Measurements from ENCODE around the gene OVOL3.
"Not testable (repeated sequence)": the region's sequence is repeated elsewhere in the genome, so short reads cannot be mapped to it uniquely, and the experiment has no call there.

The OVOL3 gene

DNA sequence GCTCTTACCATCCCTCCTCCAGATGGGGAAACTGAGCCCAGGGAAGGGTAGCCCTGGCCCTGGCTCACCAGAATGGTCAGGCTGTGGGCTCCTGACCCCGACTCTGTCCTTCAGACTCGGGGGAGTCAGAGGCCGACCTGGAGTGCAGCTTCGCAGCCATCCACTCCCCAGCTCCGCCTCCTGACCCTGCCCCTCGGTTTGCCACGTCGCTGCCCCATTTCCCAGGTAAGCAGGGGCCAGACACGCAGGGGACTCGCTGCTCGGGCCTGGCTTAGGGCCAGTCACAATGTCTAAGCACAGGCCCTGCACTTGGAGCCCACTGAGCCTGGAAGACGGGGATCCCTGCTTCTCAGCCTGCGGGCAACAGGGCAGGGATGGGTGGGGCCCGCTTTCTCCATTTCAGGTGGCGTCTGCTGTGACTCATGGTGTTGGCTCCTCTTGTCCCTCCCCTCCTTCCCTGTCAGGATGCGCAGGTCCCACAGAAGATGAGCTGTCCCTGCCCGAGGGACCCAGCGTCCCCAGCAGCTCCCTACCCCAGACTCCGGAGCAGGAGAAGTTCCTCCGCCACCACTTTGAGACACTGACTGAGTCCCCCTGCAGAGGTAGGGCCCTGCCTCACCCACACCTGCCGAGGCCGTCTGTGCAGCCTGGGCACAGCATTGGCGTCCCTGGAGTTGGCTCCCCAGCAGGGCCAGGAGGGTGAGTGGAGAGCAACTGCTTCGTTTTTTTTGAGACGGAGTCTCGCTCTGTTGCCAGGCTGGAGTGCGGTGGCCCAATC lies 9.2 kb upstream of the OVOL3 start:
- DNase-seq, result no peak

- no peak for DNase-seq
These were observed 7.8 kb upstream of the OVOL3 start for GRCh38 chr19:36103040-36103626.

DNA sequence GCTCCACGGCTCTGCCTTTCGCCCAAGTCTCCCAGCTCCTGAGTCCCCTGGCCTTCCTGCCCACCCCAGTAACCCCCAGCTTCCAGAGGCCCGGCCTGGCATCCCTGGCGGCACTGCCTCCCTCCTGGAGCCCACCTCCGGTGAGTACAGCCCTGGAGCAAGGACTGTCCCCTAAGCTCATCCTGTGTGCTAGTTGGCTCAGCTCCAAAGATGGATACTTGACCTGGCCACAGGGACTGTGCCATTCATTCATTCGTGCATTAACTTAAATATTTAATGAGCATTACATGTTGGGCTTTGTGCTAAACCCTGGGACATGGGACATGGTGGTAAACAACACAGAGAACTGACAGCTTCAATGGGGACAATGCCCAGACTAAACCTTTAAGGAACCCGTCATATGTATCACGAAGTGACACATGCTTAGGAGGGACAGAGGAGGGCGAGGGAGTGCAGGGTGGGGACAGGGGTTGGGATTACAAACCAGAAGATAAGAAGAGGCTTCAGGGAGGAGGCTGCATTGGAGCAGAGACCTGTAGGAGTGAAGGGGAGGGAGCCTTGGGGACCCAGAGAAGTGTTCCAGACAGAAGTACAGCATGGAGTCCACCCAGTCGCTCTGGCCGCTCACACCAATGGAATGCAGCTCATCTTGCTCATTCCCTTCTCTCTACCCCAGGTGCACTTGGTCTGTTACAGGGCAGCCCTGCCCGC lies 6.9 kb upstream of the OVOL3 start:
- no peak for DNase-seq

DNA sequence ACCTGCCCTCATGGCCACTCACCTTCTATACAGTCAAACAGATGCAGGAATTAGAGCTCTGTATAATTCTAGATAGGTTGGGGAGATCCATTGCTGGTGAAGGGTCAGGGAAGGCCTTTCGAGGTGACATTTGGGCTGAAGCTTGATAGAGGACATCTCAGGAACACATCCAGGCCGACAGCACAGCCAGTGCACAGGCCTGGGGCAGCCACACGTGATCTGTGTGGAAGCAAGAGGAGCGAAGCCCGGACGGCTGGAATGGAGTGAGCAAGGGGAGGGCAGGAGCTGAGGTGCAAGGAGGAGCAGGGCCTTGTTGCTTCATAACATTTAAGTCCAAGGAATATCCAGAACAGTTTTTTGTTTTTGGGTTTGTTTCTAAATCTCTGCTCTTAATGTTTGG lies 4.5 kb upstream of the OVOL3 start:
- no peak for DNase-seq

- no peak for DNase-seq
These were observed 4.0 kb upstream of the OVOL3 start for GRCh38 chr19:36106991-36107390.

DNA sequence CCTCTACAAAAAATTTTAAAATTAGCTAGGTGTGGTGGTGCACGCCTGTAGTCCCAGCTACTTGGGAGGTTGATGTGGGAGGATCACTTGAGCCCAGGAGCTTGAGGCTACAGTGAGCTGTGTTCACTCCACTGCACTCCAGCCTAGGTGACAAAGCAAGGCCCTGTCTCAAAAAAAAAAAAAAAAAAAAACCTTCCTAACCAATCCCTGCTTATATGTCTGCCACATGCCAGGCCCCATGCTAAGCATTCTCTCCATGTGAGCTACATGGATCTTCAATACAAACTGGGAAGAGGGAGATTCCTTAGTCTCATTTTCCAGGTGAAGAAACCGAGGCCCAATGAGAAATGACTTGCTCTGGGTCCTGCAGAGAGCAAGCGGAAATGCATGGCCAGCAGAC lies 2.3 kb upstream of the OVOL3 start:
- DNase-seq, result no peak

- no peak for DNase-seq
These were observed 227 bp downstream of the OVOL3 start for GRCh38 chr19:36111200-36111539.

GRCh38 chr19:36112678-36113077 lies 1.7 kb downstream of the OVOL3 start:
- no peak for DNase-seq

GRCh38 chr19:36113425-36113824 lies 2.5 kb downstream of the OVOL3 start:
- DNase-seq, result no peak

GRCh38 chr19:36113894-36114720 lies 3.2 kb downstream of the OVOL3 start:
- no peak for DNase-seq

GRCh38 chr19:36114721-36115452 lies 3.9 kb downstream of the OVOL3 start, which contains the start of gene POLR2I:
Gene POLR2I, minus strand, starts transcription at chr19:36114875. Its CDS starts 19 bp downstream, at chr19:36114856.
- peak; percentile 98 for DNase-seq

GRCh38 chr19:36115453-36116343 lies 4.8 kb downstream of the OVOL3 start, which contains the start of gene TBCB:
Gene TBCB, plus strand, starts transcription at chr19:36115468. Its CDS starts 93 bp downstream, at chr19:36115561.
- DNase-seq, result no peak

DNA sequence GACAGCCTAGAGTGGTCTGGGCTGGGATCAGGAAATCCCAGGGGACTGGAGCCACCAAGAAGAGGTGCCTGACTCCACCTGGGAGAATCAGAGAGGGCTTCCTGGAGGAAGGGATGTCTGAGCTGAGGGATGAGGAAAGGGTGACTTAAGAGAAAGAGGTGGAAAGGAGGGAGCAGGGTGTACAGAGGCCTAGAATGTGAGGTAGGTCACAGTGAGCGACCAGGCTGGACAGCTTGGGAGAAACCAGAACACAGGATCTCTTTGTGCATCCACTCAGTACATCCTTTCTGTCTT lies 5.3 kb downstream of the OVOL3 start:
- no peak for DNase-seq

DNA sequence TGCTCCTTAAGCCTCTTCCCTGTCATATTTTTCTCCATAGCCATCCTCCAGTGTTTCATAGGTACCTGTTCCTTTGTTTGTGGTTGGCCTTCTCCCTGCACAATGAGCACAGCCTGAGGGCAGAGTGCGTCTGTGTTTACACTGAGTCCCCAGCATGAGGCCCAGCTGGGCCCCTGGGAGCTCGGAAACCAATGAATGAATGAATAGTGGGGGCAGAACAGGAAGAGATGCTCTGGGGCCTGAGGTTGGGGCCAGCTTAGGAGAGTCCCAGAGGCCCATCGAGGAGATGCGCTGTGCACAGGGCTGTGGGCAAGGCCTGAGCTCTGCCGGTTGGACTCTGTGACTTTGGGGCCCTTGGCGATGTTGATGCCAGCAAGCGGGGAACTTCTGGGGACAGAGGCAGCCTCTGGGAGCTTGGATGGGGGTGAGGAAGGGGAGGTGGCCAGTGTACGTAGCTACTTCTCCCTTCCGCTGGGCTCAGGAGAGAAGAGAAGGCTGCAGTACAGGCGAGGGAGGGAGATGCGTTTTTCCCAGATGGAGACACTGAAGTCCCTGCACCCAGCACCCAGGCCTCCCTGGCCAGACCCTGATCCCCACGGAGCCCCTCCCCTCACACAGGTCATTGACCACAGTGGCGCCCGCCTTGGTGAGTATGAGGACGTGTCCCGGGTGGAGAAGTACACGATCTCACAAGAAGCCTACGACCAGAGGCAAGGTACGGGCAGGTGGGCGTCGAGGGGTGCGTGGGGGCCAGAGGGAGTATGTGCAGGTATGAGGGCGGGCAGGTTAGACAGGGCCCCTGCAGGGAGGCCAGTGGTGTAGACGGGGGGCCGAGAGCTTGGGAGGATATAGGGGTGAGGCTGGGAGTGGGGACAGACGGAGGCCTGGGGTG lies 9.4 kb downstream of the OVOL3 start:
- no peak for DNase-seq

GRCh38 chr19:36120984-36121358 lies 10.0 kb downstream of the OVOL3 start:
- DNase-seq, result no peak

DNA sequence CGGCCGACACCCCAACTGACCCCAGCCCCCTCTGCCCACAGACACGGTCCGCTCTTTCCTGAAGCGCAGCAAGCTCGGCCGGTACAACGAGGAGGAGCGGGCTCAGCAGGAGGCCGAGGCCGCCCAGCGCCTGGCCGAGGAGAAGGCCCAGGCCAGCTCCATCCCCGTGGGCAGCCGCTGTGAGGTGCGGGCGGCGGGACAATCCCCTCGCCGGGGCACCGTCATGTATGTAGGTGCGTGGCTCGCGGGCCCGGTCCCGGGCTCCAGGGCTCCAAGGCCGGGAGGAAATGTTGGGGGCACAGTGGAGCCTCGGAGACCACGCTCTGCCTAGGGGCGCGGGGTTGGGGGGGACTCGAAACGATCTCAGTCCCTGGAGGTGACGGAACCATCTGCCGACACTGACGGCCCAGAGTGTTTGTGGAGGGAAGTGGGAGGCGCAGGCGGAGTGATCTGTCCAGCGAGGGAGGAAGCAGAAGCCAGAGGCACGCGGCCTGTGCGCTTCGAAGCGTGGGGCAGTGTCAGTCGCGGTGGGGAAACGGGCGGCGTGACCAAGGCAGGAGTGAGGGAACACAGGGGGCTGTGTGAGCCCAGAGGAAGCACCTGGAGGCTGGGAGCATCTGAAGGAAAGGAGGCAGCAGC lies 10.7 kb downstream of the OVOL3 start:
- no peak for DNase-seq

DNA sequence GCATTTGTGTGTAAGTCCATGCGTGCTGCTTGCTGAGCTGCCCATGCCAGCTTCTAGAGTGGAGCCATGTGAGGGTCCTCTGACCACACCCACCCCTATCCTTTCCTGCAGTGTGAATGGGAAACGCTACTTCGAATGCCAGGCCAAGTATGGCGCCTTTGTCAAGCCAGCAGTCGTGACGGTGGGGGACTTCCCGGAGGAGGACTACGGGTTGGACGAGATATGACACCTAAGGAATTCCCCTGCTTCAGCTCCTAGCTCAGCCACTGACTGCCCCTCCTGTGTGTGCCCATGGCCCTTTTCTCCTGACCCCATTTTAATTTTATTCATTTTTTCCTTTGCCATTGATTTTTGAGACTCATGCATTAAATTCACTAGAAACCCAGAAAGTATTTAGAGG lies 14.6 kb downstream of the OVOL3 start:
- no peak for DNase-seq

DNA sequence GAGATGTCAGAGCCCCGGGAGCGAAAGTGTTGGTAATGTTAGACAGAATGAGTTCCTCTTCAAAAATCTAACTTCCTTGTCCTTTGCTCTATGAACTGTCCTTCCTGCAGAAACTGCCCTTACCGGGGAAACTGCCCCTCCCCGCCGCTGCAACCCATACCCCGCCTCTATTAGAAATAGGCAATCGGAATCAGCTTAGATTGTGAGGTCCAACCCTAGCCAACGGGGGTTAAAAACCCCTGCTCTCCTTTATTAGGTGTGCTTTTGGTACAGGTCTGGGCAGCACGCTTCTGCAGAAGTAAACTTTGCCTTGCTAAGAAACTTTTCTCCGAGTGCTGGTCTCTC lies 17.4 kb downstream of the OVOL3 start:
- DNase-seq, result no peak

- not testable (repeated sequence) for DNase-seq
These were observed 20.3 kb downstream of the OVOL3 start for GRCh38 chr19:36131221-36131620.

GRCh38 chr19:36134867-36135266 lies 23.9 kb downstream of the OVOL3 start:
- not testable (repeated sequence) for DNase-seq
